Skeletal muscle tissue (tissue), 5 donors: ENCODE results near the gene NECAB2. TPM values are rescaled to one million over a fixed set of nuclear protein-coding genes. Genes with fewer than 3 reads are reported as not detected.

Experiments used
- H3K27ac ChIP-seq: one replicate; pipeline ENCODE4 v1.7.0; 2013; ENCODE audit warnings: mild to moderate bottlenecking, low read depth, low read length, inconsistent platforms
- H3K27me3 ChIP-seq, 3 donors: one replicate each; pipeline ENCODE4 v1.7.0; 2013; ENCODE audit warnings: low read length in 3 of 3; ENCODE audit not compliant: control insufficient read depth in 3 of 3, insufficient read depth in 3 of 3
- H3K36me3 ChIP-seq, 3 donors: one replicate each; pipeline ENCODE4 v1.7.0; 2013; ENCODE audit warnings: low read length in 3 of 3; ENCODE audit not compliant: control insufficient read depth in 3 of 3, insufficient read depth in 3 of 3
- H3K4me1 ChIP-seq, 3 donors: one replicate each; pipeline ENCODE4 v1.7.0; 2013; ENCODE audit warnings: low read length in 3 of 3, mild to moderate bottlenecking in 3 of 3; ENCODE audit not compliant: control insufficient read depth in 3 of 3, insufficient read depth in 3 of 3
- H3K4me3 ChIP-seq, 3 donors: one replicate each; pipeline ENCODE4 v1.7.0; 2013; ENCODE audit warnings: low read length in 3 of 3
- H3K9ac ChIP-seq, 3 donors: one replicate each; pipeline ENCODE4 v1.7.0; 2013; ENCODE audit warnings: low read length in 3 of 3, mild to moderate bottlenecking in 3 of 3, moderate library complexity in 2 of 3, low read depth in 1 of 3
- H3K9me3 ChIP-seq, 3 donors: one replicate each; pipeline ENCODE4 v1.7.0; 2013; ENCODE audit warnings: low read length in 3 of 3; ENCODE audit not compliant: control insufficient read depth in 3 of 3
- small RNA-seq: library from RNA; depleted of rRNA; stranded (forward); fragments of <200 nt; gene quantifications from one replicate; pipeline ENCODE3, GENCODE V24; 2014
- total RNA-seq: library from RNA; depleted of rRNA; stranded (reverse); fragments of >200 nt; gene quantifications from one replicate; pipeline ENCODE4 v1.2.3, GENCODE V29; 2014
- donor health status: Osteomylitis.

NECAB2 gene
- total RNA-seq, 1 donor from 2014 or later = not detected

DNA sequence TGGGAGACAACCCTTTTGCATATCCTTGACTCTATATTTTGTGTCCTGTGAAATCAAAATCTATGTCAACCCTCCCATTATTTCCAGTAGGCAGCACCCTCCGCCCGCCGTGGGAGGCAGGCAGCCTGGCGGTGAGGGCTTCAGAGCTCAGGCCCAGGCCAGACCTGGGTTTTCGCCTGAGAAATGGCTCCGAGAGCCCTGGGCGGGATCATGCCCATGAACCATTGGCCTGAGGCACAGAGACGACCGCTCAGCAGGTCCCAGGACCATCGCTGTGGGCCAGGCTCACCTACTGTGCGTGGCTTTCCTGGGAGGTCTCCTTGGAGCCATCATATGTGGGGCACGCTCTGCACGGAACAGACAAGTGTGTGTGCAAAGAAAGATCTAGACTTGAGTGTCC, 80.8 kb downstream of the NECAB2 start:
- Histone ChIP-seq H3K9me3 (no peaks in the 10 kb centered on the region), H3K4me1 (no peaks in the 10 kb centered on the region), H3K9ac (no peak overlapping the region), H3K27ac (no peak overlapping the region), H3K36me3 (peaks cover 26 to 30% (median 27%) of the 10 kb centered on the region in 3 donors), H3K4me3 (no peak overlapping the region), H3K27me3 (no peaks in the 10 kb centered on the region)

DNA sequence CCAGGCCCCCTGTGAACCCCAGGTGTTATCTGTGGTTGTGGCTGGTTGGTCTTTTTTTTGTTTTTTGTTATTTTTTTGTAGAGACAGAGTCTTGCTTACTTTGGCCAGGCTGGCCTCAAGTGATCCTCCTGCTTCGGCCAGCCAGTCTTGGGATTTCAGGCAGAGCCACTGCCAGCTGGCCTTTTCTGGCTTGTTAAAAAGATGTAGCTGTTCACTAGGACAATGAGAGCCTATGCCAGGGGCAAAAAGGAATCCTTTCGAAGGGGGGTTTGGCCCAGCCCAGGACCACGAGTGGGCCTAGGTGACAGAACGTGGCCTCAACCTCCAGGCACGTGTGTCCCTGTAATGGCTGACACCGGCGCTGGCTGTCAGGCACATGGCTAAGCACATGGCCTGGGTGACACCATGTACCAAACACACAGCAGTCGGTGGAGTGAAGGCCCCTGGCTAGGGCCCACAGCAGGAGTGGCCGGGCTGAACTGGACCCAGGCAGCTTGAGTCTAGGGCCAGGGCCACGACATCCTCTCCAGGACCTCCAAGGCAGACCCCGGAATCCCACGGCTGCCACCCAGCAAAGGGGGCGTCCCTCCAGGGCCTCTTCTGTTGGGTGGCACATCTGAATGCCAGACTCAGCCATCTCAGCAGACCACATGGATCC, 81.5 kb downstream of the NECAB2 start:
- Histone ChIP-seq H3K27ac (no peak overlapping the region), H3K4me3 (no peak overlapping the region), H3K9me3 (no peaks in the 10 kb centered on the region), H3K36me3 (peaks cover 32 to 36% (median 33%) of the 10 kb centered on the region in 3 donors), H3K27me3 (no peaks in the 10 kb centered on the region), H3K9ac (no peak overlapping the region), H3K4me1 (no peaks in the 10 kb centered on the region)

DNA sequence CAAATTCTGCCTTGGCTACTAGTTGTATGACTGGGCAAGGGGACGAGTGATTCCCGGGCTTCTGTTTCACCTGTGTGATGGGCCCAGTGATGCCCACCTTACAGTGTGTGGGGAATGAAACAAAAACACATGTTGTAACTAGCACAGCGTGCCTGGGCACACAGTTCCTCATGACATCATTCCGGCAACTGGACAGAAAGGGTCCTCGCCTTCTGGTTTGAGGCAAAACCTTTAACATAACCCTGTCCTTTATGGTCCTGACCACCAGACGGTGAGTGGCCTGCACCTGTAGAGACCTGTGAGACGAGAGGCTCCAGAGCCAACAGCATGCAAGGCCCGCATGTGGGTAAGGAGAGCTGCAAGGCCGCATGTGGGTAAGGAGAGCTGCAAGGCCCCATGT, 82.3 kb downstream of the NECAB2 start:
- H3K36me3 ChIP-seq = peaks cover 40 to 44% (median 41%) of the 10 kb centered on the region in 3 donors

GRCh38 chr16:84052071-84052622, 84.1 kb downstream of the NECAB2 start:
- Histone ChIP-seq H3K27ac (no peak overlapping the region), H3K4me1 (no peaks in the 10 kb centered on the region), H3K9me3 (no peaks in the 10 kb centered on the region), H3K27me3 (no peaks in the 10 kb centered on the region), H3K9ac (no peak overlapping the region), H3K4me3 (no peak overlapping the region), H3K36me3 (peaks cover 49 to 61% (median 58%) of the 10 kb centered on the region in 3 donors)

More for the DNA sequence above, 82.3 kb downstream of the NECAB2 start:
- no peaks in the 10 kb centered on the region for H3K27me3 ChIP-seq
- H3K9me3 ChIP-seq = no peaks in the 10 kb centered on the region
- no peaks in the 10 kb centered on the region for H3K4me1 ChIP-seq
- H3K27ac ChIP-seq = no peak overlapping the region
- H3K9ac ChIP-seq = no peak overlapping the region
- no peak overlapping the region for H3K4me3 ChIP-seq

Small RNA genes within 50 kb of the gene (small RNA-seq; reads per million reads assigned to genes)
- not detected for gene RNA5SP432

Other genes with a start within 250 kb of the NECAB2 start
- gene HSBP1, start 160.3 kb upstream of the NECAB2 start, total RNA-seq = 32.4 TPM
- 3.1 TPM for gene MLYCD, start 69.1 kb upstream of the NECAB2 start, total RNA-seq
- 0.52 TPM for gene OSGIN1, start 15.0 kb upstream of the NECAB2 start, total RNA-seq
- not detected for gene SLC38A8, start 74.6 kb downstream of the NECAB2 start, total RNA-seq
- gene MBTPS1, start 148.7 kb downstream of the NECAB2 start, total RNA-seq = 76.7 TPM
- 17.2 TPM for gene HSDL1, start 176.9 kb downstream of the NECAB2 start, total RNA-seq
- gene DNAAF1, start 177.1 kb downstream of the NECAB2 start, total RNA-seq = not detected
- 14.1 TPM for gene TAF1C, start 218.8 kb downstream of the NECAB2 start, total RNA-seq
- not detected for gene ADAD2, start 222.9 kb downstream of the NECAB2 start, total RNA-seq